ENCODE measurements around the gene URGCP. TPM values are rescaled to one million over a fixed set of nuclear protein-coding genes. Genes with fewer than 3 reads are reported as not detected.

The URGCP gene
- total and polyA plus RNA-seq, 2 of the 4 experiments (the other 2 are of a cell fraction): 22.0 to 25.5 TPM

GRCh38 chr7:43876241-43876640 lies 30.2 kb downstream of the URGCP start:
- in situ Hi-C loops (cut with MboI; ENCODE audit: low sequenced_read_pairs): no loop called here
- Histone ChIP-seq H3K79me1 (ENCODE audit: low read depth in 1 of 2, low read length in 2 of 2) (peaks cover 20 to 70% of the 10 kb centered on the region in 2 experiments), H2AK5ac (ENCODE audit: low read depth, low read length) (no peak overlapping the region), H3K56ac (ENCODE audit: extremely low read depth, insufficient read depth, low read length) (no peak overlapping the region), H2BK5ac (ENCODE audit: low read depth, low read length, poor library complexity, severe bottlenecking) (no peak overlapping the region), H4K20me1 (ENCODE audit: insufficient read depth, low read length) (no peaks in the 10 kb centered on the region; the same call in 1 of the 2 replicates), H2AFZ (replicated peaks; ENCODE audit: low read length, poor library complexity) (no peak overlapping the region), H3K9me3 (ENCODE audit: control insufficient read depth, insufficient read depth, low read length) (no peaks in the 10 kb centered on the region), H3K4me2 (ENCODE audit: low read depth, low read length) (no peak overlapping the region), H3K9me1 (ENCODE audit: insufficient read depth, low read length) (peaks cover 37% of the 10 kb centered on the region), H4K91ac (ENCODE audit: insufficient read depth, low read depth, low read length) (no peak overlapping the region), H2BK15ac (ENCODE audit: low read depth, low read length) (no peak overlapping the region), H3K27ac (ENCODE audit: insufficient read depth, low read length) (no peak overlapping the region), H3K23ac (ENCODE audit: low read depth, low read length) (no peak overlapping the region), H2AK9ac (replicated peaks; ENCODE audit: low read depth, low read length, poor library complexity) (no peak overlapping the region), H3K36me3 (ENCODE audit: control insufficient read depth, insufficient read depth, low read length) (peaks cover 40% of the 10 kb centered on the region), H4K5ac (ENCODE audit: low read depth, low read length) (no peak overlapping the region), H4K8ac (ENCODE audit: low read depth in 2 of 2, low read length in 2 of 2) (no peak overlapping the region), H3K14ac (replicated peaks; ENCODE audit: low read depth, low read length) (no peak overlapping the region), H2BK20ac (ENCODE audit: low read depth, low read length) (no peak overlapping the region), H3K4me1 (ENCODE audit: control insufficient read depth, insufficient read depth, low read length) (peaks cover 26% of the 10 kb centered on the region), H3K27me3 (ENCODE audit: control insufficient read depth, insufficient read depth, low read length) (no peaks in the 10 kb centered on the region), H3K4ac (ENCODE audit: low read depth, low read length) (no peak overlapping the region), H3K9ac (ENCODE audit: low read depth, low read length) (no peak overlapping the region), H3K18ac (ENCODE audit: low read depth, low read length) (no peak overlapping the region), H3K4me3 (ENCODE audit: insufficient read depth, low read depth, low read length) (no peak overlapping the region), H2BK120ac (ENCODE audit: low read depth, low read length) (no peak overlapping the region)
- 73% methylated on average over 2 of the region's 7 CpGs; no CpG with 5 or more reads in 1 of the 2 experiments for WGBS, 2 experiments (ENCODE audit: extremely low coverage in 2 of 2, insufficient read length in 1 of 2)
- BruUV-seq (replicated peaks): no TSS peak
- ATAC-seq (ENCODE audit: low read depth): no peak
- DNase-seq: no peak
- intact Hi-C loops (cut with micrococcal nuclease): no loop called here
- ChIA-PET POLR2A (ENCODE audit: unreplicated experiment) (no interaction called here), CTCF (interaction anchor here (0.6 kb wide), 1 partner anchor 8 kb away, joined by 3 read pairs; no protein-coding TSS in a partner anchor)
- no peak for TF ChIP-seq MAFK (IDR thresholded peaks at IDR 0.05; ENCODE audit: low read depth, low read length)
- no peak for TF ChIP-seq RAD21 (IDR thresholded peaks at IDR 0.05; ENCODE audit: low read length)
- TF ChIP-seq CTCF (conservative IDR thresholded peaks at IDR 0.05; ENCODE audit: low read depth, low read length): no peak
- no peak for TF ChIP-seq FOS (IDR thresholded peaks at IDR 0.05; ENCODE audit: low read depth, low read length)
- no peak for TF ChIP-seq MAZ (IDR thresholded peaks at IDR 0.05; ENCODE audit: borderline replicate concordance, low read depth, low read length)
- no peak for TF ChIP-seq MXI1 (IDR thresholded peaks at IDR 0.05; ENCODE audit: borderline replicate concordance, low read depth, low read length)
- no peak for TF ChIP-seq ELK1 (IDR thresholded peaks at IDR 0.05; ENCODE audit: borderline replicate concordance, low read depth, low read length)
- no peak for TF ChIP-seq NFE2L2 (IDR thresholded peaks at IDR 0.05; ENCODE audit: low read depth, low read length)
- dilution Hi-C loops (cut with HindIII; ENCODE audit: low sequenced_read_pairs, unreplicated experiment): no loop called here
